Measurements from ENCODE around the gene FBF1.

Gene FBF1

GRCh38 chr17:75913537-75914210 lies 27.2 kb downstream of the FBF1 start:
- DNase-seq, result no peak

- DNase-seq, result no peak
Observed at GRCh38 chr17:75910699-75911098, 30.1 kb downstream of the FBF1 start.

GRCh38 chr17:75909812-75910274 lies 31.0 kb downstream of the FBF1 start:
- no peak for DNase-seq

- DNase-seq, result peak; percentile 18
Observed at GRCh38 chr17:75909051-75909811, 31.6 kb downstream of the FBF1 start.

GRCh38 chr17:75908201-75908600 lies 32.6 kb downstream of the FBF1 start:
- DNase-seq, result no peak

GRCh38 chr17:75906143-75906884 lies 34.5 kb downstream of the FBF1 start:
- DNase-seq, result no peak

- DNase-seq, result peak; percentile 90
Observed at GRCh38 chr17:75904749-75905521, 35.9 kb downstream of the FBF1 start, which contains the start of gene MRPL38. TSS of gene MRPL38 (minus strand) at chr17:75904884. CDS start at chr17:75904875, 9 bp downstream.

- no peak for DNase-seq
Observed at GRCh38 chr17:75902406-75902805, 38.4 kb downstream of the FBF1 start.

GRCh38 chr17:75901727-75902126 lies 39.1 kb downstream of the FBF1 start:
- no peak for DNase-seq

- DNase-seq, result no peak
Observed at GRCh38 chr17:75900691-75901533, 39.9 kb downstream of the FBF1 start.

- no peak for DNase-seq
Observed at GRCh38 chr17:75899767-75900468, 40.9 kb downstream of the FBF1 start.

GRCh38 chr17:75899353-75899752 lies 41.5 kb downstream of the FBF1 start:
- no peak for DNase-seq

GRCh38 chr17:75898791-75899190 lies 42.1 kb downstream of the FBF1 start:
- no peak for DNase-seq

- DNase-seq, result no peak
Observed at GRCh38 chr17:75898065-75898464, 42.8 kb downstream of the FBF1 start.

- DNase-seq, result no peak
Observed at GRCh38 chr17:75897160-75898019, 43.5 kb downstream of the FBF1 start.

GRCh38 chr17:75896415-75897159 lies 44.3 kb downstream of the FBF1 start, which contains the start of gene TRIM65:
TSS of gene TRIM65 (minus strand) at chr17:75896951. CDS start at chr17:75896937, 14 bp downstream.
- peak; percentile 44 for DNase-seq

- DNase-seq, result no peak
Observed at GRCh38 chr17:75895370-75896155, 45.3 kb downstream of the FBF1 start.

GRCh38 chr17:75894049-75894733 lies 46.7 kb downstream of the FBF1 start:
- DNase-seq, result no peak

Data from NCI-H526 treated with DMSO at 0.1 percent for 48 hours (cell line).